ENCODE measurements around the gene PKMYT1.
"Not testable (repeated sequence)": the region's sequence is repeated elsewhere in the genome, so short reads cannot be mapped to it uniquely, and the experiment has no call there.

The PKMYT1 gene

DNA sequence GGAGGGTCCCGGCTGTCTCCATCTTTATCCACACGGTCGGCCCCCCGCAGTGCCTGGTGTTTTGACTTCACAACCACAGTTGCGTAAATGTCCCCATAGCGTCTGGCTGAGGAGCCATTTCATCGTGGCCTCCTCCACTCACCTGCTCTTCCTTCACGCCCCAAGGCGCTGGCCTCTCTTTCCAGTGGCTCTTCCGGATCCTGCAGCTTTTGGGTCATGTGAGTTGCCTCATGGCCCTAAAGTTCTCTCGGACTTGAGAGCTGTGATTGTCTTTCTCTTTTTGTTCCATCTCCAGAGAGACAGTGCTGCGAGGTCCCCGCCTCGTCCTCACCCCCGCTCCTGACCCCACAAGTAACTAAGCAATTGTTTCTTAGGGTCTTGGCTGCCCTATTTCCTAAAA is 45.8 kb downstream of the PKMYT1 start:
- H3K79me2 ChIP-seq (ENCODE audit: insufficient read depth, low read length), result no peaks in the 10 kb centered on the region
- H3K9me3 ChIP-seq (ENCODE audit: insufficient read depth, low read length), result no peaks in the 10 kb centered on the region
- H3K27ac ChIP-seq (ENCODE audit: low read depth, low read length), result no peak overlapping the region
- no peaks in the 10 kb centered on the region for H4K20me1 ChIP-seq (ENCODE audit: low read depth, low read length)
- H3K9me2 ChIP-seq (replicated peaks; ENCODE audit: insufficient read depth, low read length), result no peaks in the 10 kb centered on the region
- H2AFZ ChIP-seq (ENCODE audit: low read depth, low read length, severe bottlenecking), result no peak overlapping the region
- no peaks in the 10 kb centered on the region for H3F3A ChIP-seq (ENCODE audit: insufficient read depth)
- TF ChIP-seq, protein P1, sequence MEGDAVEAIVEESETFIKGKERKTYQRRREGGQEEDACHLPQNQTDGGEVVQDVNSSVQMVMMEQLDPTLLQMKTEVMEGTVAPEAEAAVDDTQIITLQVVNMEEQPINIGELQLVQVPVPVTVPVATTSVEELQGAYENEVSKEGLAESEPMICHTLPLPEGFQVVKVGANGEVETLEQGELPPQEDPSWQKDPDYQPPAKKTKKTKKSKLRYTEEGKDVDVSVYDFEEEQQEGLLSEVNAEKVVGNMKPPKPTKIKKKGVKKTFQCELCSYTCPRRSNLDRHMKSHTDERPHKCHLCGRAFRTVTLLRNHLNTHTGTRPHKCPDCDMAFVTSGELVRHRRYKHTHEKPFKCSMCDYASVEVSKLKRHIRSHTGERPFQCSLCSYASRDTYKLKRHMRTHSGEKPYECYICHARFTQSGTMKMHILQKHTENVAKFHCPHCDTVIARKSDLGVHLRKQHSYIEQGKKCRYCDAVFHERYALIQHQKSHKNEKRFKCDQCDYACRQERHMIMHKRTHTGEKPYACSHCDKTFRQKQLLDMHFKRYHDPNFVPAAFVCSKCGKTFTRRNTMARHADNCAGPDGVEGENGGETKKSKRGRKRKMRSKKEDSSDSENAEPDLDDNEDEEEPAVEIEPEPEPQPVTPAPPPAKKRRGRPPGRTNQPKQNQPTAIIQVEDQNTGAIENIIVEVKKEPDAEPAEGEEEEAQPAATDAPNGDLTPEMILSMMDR (IDR thresholded peaks at IDR 0.05; ENCODE audit: insufficient read depth, low read length, poor library complexity, severe bottlenecking), result no peak
- no peak for TF ChIP-seq EZH2phosphoT487 (conservative IDR thresholded peaks at IDR 0.05; ENCODE audit: low read length)
- no peaks in the 10 kb centered on the region for H3K27me3 ChIP-seq (ENCODE audit: low read length)
- H3K9ac ChIP-seq (ENCODE audit: low read length), result no peak overlapping the region
- H3K36me3 ChIP-seq (ENCODE audit: low read length), result no peaks in the 10 kb centered on the region
- H3K4me2 ChIP-seq (ENCODE audit: low read depth, low read length, poor library complexity, severe bottlenecking), result no peak overlapping the region
- H3K4me3 ChIP-seq (ENCODE audit: insufficient read depth, low read length, poor library complexity, severe bottlenecking), result no peak overlapping the region

DNA sequence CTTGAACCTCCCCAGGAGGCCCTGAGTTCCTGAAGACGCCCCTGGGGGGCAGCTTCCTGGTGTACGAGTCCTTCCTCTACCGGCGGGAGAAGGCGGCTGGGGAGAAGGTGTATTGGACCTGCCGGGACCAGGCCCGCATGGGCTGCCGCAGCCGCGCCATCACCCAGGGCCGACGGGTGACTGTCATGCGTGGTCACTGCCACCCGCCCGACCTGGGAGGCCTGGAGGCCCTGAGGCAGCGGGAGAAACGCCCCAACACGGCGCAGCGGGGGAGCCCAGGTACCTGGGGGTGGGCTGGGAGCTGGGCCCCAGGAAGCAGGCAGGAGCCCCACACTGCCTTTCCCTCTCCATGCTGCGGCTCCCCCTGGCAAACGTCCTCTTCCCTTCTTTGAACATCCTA is 46.5 kb downstream of the PKMYT1 start:
- no peak overlapping the region for H3K4me2 ChIP-seq (ENCODE audit: low read depth, low read length, poor library complexity, severe bottlenecking)
- TF ChIP-seq, protein P1 (IDR thresholded peaks at IDR 0.05; ENCODE audit: insufficient read depth, low read length, poor library complexity, severe bottlenecking), result no peak
- no peak for TF ChIP-seq EZH2phosphoT487 (conservative IDR thresholded peaks at IDR 0.05; ENCODE audit: low read length)
- H3F3A ChIP-seq (ENCODE audit: insufficient read depth), result no peaks in the 10 kb centered on the region
- H3K79me2 ChIP-seq (ENCODE audit: insufficient read depth, low read length), result no peaks in the 10 kb centered on the region
- no peak overlapping the region for H3K27ac ChIP-seq (ENCODE audit: low read depth, low read length)
- no peak overlapping the region for H3K9ac ChIP-seq (ENCODE audit: low read length)
- H3K36me3 ChIP-seq (ENCODE audit: low read length), result no peaks in the 10 kb centered on the region
- H3K9me3 ChIP-seq (ENCODE audit: insufficient read depth, low read length), result no peaks in the 10 kb centered on the region
- no peaks in the 10 kb centered on the region for H4K20me1 ChIP-seq (ENCODE audit: low read depth, low read length)
- no peak overlapping the region for H2AFZ ChIP-seq (ENCODE audit: low read depth, low read length, severe bottlenecking)
- H3K9me2 ChIP-seq (replicated peaks; ENCODE audit: insufficient read depth, low read length), result no peaks in the 10 kb centered on the region
- H3K4me3 ChIP-seq (ENCODE audit: insufficient read depth, low read length, poor library complexity, severe bottlenecking), result no peak overlapping the region
- H3K27me3 ChIP-seq (ENCODE audit: low read length), result no peaks in the 10 kb centered on the region

DNA sequence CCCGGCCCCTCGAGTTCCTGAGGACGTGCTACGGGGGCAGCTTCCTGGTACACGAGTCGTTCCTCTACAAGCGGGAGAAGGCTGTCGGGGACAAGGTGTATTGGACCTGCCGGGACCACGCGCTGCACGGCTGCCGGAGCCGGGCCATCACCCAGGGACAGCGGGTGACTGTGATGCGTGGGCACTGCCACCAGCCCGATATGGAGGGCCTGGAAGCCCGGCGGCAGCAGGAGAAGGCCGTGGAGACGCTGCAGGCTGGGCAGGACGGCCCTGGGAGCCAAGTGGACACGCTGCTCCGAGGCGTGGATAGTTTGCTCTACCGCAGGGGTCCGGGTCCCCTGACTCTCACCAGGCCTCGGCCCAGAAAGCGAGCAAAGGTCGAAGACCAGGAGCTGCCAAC is 47.1 kb downstream of the PKMYT1 start:
- TF ChIP-seq, protein P1 (IDR thresholded peaks at IDR 0.05; ENCODE audit: insufficient read depth, low read length, poor library complexity, severe bottlenecking), result no peak
- no peak for TF ChIP-seq EZH2phosphoT487 (conservative IDR thresholded peaks at IDR 0.05; ENCODE audit: low read length)
- no peaks in the 10 kb centered on the region for H3K27me3 ChIP-seq (ENCODE audit: low read length)
- no peaks in the 10 kb centered on the region for H3K79me2 ChIP-seq (ENCODE audit: insufficient read depth, low read length)
- no peaks in the 10 kb centered on the region for H3K36me3 ChIP-seq (ENCODE audit: low read length)
- H2AFZ ChIP-seq (ENCODE audit: low read depth, low read length, severe bottlenecking), result no peak overlapping the region
- H3F3A ChIP-seq (ENCODE audit: insufficient read depth), result no peaks in the 10 kb centered on the region
- H3K4me2 ChIP-seq (ENCODE audit: low read depth, low read length, poor library complexity, severe bottlenecking), result no peak overlapping the region
- H3K4me3 ChIP-seq (ENCODE audit: insufficient read depth, low read length, poor library complexity, severe bottlenecking), result no peak overlapping the region
- no peak overlapping the region for H3K9ac ChIP-seq (ENCODE audit: low read length)
- H3K9me2 ChIP-seq (replicated peaks; ENCODE audit: insufficient read depth, low read length), result no peaks in the 10 kb centered on the region
- no peaks in the 10 kb centered on the region for H4K20me1 ChIP-seq (ENCODE audit: low read depth, low read length)
- H3K27ac ChIP-seq (ENCODE audit: low read depth, low read length), result no peak overlapping the region
- no peaks in the 10 kb centered on the region for H3K9me3 ChIP-seq (ENCODE audit: insufficient read depth, low read length)

DNA sequence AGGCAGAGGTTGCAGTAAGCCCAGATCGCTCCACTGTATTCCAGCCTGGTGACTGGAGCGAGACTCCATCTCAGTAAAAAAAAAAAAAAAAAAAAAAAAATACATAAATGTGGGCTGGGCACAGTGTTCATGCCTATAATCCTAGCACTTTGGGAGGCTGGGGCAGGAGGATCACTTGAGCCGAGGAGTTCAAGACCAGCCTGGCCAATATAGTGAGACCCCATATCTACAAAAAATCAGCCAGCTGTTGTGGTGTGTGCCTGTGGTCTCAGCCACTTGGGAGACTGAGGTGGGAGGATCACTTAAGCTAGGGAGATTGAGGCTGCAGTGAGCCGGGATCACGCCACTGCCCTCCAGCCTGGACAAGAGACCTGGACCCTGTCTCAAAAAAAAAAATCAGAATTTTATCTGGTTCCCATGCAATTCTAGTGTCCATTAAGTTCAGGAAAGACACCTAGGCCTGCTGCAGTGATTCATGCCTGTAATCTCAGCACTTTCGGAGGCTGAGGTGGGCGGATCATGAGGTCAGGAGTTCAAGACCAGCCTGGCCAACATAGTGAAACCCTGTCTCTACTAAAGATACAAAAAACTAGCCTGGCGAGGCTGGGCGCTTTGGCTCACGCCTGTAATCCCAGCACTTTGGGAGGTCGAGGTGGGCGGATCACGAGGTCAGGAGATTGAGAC is 48.9 kb downstream of the PKMYT1 start:
- H3K36me3 ChIP-seq (ENCODE audit: low read length); H3F3A ChIP-seq (ENCODE audit: insufficient read depth); H2AFZ ChIP-seq (ENCODE audit: low read depth, low read length, severe bottlenecking); H3K9me3 ChIP-seq (ENCODE audit: insufficient read depth, low read length); H3K27ac ChIP-seq (ENCODE audit: low read depth, low read length); H3K27me3 ChIP-seq (ENCODE audit: low read length); H4K20me1 ChIP-seq (ENCODE audit: low read depth, low read length); H3K4me2 ChIP-seq (ENCODE audit: low read depth, low read length, poor library complexity, severe bottlenecking); H3K79me2 ChIP-seq (ENCODE audit: insufficient read depth, low read length); H3K4me3 ChIP-seq (ENCODE audit: insufficient read depth, low read length, poor library complexity, severe bottlenecking); H3K9ac ChIP-seq (ENCODE audit: low read length); H3K9me2 ChIP-seq (replicated peaks; ENCODE audit: insufficient read depth, low read length): not testable (repeated sequence)
